K562 (cell line): ENCODE data around the gene TSTD1. TPM values are rescaled to one million over a fixed set of nuclear protein-coding genes. Genes with fewer than 3 reads are reported as not detected.

Experiments used
- CTBP1 ChIP-seq: fragments of 450-650 bp; IDR thresholded peaks from 2 replicates; pipeline ENCODE4 v1.6.1; 2016; ENCODE audit warnings: borderline replicate concordance
- GABPA ChIP-seq: fragments of 200-800 bp; sonication (Bioruptor generic); conservative IDR thresholded peaks from 2 replicates; pipeline ENCODE4 v1.6.1; 2016; ENCODE audit warnings: low read depth, missing genetic modification characterization, missing compliant biosample characterization
- GABPB1 ChIP-seq: sonication (generic); formaldehyde crosslinking; IDR thresholded peaks from 2 replicates; pipeline ENCODE4 v1.8.0; 2022; ENCODE audit warnings: mild to moderate bottlenecking, missing genetic modification reagents
- HDGF ChIP-seq: fragments of 450-650 bp; IDR thresholded peaks from 2 replicates; pipeline ENCODE4 v1.6.1; 2016
- HMGN3 ChIP-seq: IDR thresholded peaks from 2 replicates; pipeline ENCODE4 v1.6.1; 2011; ENCODE audit warnings: borderline replicate concordance, low read depth, mild to moderate bottlenecking, mixed read lengths, low read length; ENCODE audit not compliant: insufficient read length; ENCODE audit errors: extremely low read depth
- MEIS2 ChIP-seq: fragments of 450-650 bp; IDR thresholded peaks from 2 replicates; pipeline ENCODE4 v1.6.1; 2014; ENCODE audit warnings: mild to moderate bottlenecking; ENCODE audit not compliant: partially characterized antibody
- SPI1 ChIP-seq: IDR thresholded peaks from 2 replicates; pipeline ENCODE4 v1.6.1; 2011; ENCODE audit warnings: low read depth, low read length, control low read depth, borderline replicate concordance
- THAP7 ChIP-seq: fragments of 250-450 bp; sonication (Bioruptor Pico); IDR thresholded peaks from 2 replicates; pipeline ENCODE4 v1.5.0; 2021
- VEZF1 ChIP-seq: fragments of 200-800 bp; sonication (Bioruptor generic); IDR thresholded peaks from 2 replicates; pipeline ENCODE4 v1.6.1; 2017; ENCODE audit warnings: missing genetic modification characterization, missing compliant biosample characterization
- ZBTB7A ChIP-seq: IDR thresholded peaks from 2 replicates; pipeline ENCODE4 v1.6.1; 2011; ENCODE audit warnings: low read depth, mild to moderate bottlenecking, low read length, moderate library complexity, borderline replicate concordance; ENCODE audit not compliant: control insufficient read depth
- ZFP91 ChIP-seq: sonication (generic); formaldehyde crosslinking; IDR thresholded peaks from 2 replicates; pipeline ENCODE4 v1.8.0; 2022; ENCODE audit warnings: mild to moderate bottlenecking, missing genetic modification reagents
- ZNF24 ChIP-seq: fragments of 450-650 bp; IDR thresholded peaks from 2 replicates; pipeline ENCODE4 v1.6.1; 2016
- ZNF609 ChIP-seq: sonication (generic); formaldehyde crosslinking; IDR thresholded peaks from 2 replicates; pipeline ENCODE4 v1.8.1; 2023; ENCODE audit warnings: missing genetic modification reagents, mild to moderate bottlenecking, borderline replicate concordance
- ZNF740 ChIP-seq, 3 experiments: fragments of 200-800 bp in 1 of 3; sonication (Bioruptor generic) in 1 of 3; sonication (generic) in 1 of 3; formaldehyde crosslinking in 1 of 3; IDR thresholded peaks; 2 replicates each; pipeline versions ENCODE4 v1.6.1 to v1.8.0; 2016 to 2022; ENCODE audit warnings: mild to moderate bottlenecking in 2 of 3, missing compliant biosample characterization in 2 of 3, missing genetic modification characterization in 2 of 3, missing genetic modification reagents in 1 of 3
- ZNF785 ChIP-seq: fragments of 250-450 bp; sonication (Bioruptor Pico); IDR thresholded peaks from 2 replicates; pipeline ENCODE4 v1.4.0; 2020; ENCODE audit warnings: mild to moderate bottlenecking
- polyA plus RNA-seq, 8 experiments: library from polyadenylated mRNA; depleted of rRNA in 4 of 8; stranded (reverse) in 5 of 8; unstranded in 3 of 8; fragments of >200 nt; fragmentation: Nextera tagmentation in 2 of 8; fragmentation: Illumina TruSeq in 1 of 8; extraction: Ambion mirVana in 2 of 8; extraction: Trizol in 1 of 8; gene quantifications; 2 replicates each; pipeline versions ENCODE4 v1.2.1 to v1.2.3, GENCODE V29; 2011 to 2014; ENCODE audit warnings: inconsistent platforms in 1 of 8, missing spikeins in 1 of 8
- total RNA-seq, 7 experiments: library from RNA; depleted of rRNA in 6 of 7; stranded (reverse); fragments of >200 nt in 6 of 7; fragmentation: Illumina TruSeq in 2 of 7; extraction: Trizol in 2 of 7; gene quantifications; 2 replicates each; pipeline versions ENCODE4 v1.2.1 to v1.2.3, GENCODE V29; 2011 to 2021; ENCODE audit warnings: low replicate concordance in 1 of 7

Gene TSTD1
- total and polyA plus RNA-seq, 9 of the 15 experiments (the other 6 are each of a cell fraction or from before 2014, with no cell fraction given) = 0.23 to 0.53 TPM; not detected in 7

GRCh38 chr1:161068306-161069234, 29.8 kb upstream of the TSTD1 start (continued):
- TF ChIP-seq ZNF740 (CRISPR knock-in tag; IDR thresholded peaks at IDR 0.05) (no peak), ZNF740 (tag; IDR thresholded peaks at IDR 0.05) (no peak), ZNF609 (no peak), ZFP91 (no peak), HMGN3 (no peak), MEIS2 (peak; percentile 70), CTBP1 (0 out of 2 replicates have a peak, but pooled peaks have one; percentile 20), ZNF24 (no peak), VEZF1 (CRISPR knock-in tag) (peak; percentile 75; the same call in 1 of the 2 replicates), ZBTB7A (peak; percentile 22; the same call in 1 of the 2 replicates), GABPA (tag) (peak; percentile 64), SPI1 (peak; percentile 56; the same call in 1 of the 2 replicates), ZNF785 (CRISPR knock-in tag) (no peak), GABPB1 (peak; percentile 59; the same call in 1 of the 2 replicates), THAP7 (CRISPR knock-in tag) (no peak), HDGF (no peak)
